ENCODE results near the gene BMP6. TPM values are rescaled to one million over a fixed set of nuclear protein-coding genes. Genes with fewer than 3 reads are reported as not detected.
A peak's percentile ranks its signal among the peaks of the same experiment; 100 is the strongest.

BMP6 gene
- total and polyA plus RNA-seq, 9 donors, result 0.51 to 2.4 (median 1.4) TPM

DNA sequence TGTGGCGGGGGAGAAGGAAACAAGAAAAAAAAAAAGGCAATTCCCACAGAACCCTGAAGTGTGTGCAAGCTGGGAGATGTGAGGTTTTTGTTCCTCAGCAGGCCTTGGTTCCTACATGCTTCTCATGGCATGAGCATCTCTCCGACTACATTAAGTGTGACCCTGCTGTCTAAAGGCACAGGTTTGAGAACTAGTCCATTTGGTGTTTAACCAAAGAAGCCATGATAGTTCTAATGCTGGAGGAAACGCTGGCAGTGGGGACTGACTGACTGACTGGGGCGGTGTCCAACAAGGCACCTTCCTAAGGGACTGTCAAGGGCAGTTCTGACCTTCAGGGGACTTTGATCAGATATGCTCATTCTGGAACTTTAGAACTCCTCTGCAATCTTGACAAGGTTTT is 180.8 kb downstream of the BMP6 start:
- H3K36me3 ChIP-seq (ENCODE audit: control insufficient read depth, insufficient read depth, low read length), result peaks cover 34% of the 10 kb centered on the region
- 100% methylated on average over 1 of the region's 4 CpGs for WGBS (ENCODE audit: insufficient coverage)
- H3K27ac ChIP-seq (ENCODE audit: low read length), result no peak overlapping the region
- H3K4me3 ChIP-seq (ENCODE audit: low read length), result no peak overlapping the region
- no peak for DNase-seq
- H3K4me1 ChIP-seq (ENCODE audit: control insufficient read depth, insufficient read depth, low read length), result peaks cover 21% of the 10 kb centered on the region
- H3K27me3 ChIP-seq (ENCODE audit: control insufficient read depth, insufficient read depth, low read length), result peaks cover 2% of the 10 kb centered on the region
- H3K9me3 ChIP-seq (replicated peaks; ENCODE audit: control insufficient read depth, low read depth, low read length), result no peaks in the 10 kb centered on the region

DNA sequence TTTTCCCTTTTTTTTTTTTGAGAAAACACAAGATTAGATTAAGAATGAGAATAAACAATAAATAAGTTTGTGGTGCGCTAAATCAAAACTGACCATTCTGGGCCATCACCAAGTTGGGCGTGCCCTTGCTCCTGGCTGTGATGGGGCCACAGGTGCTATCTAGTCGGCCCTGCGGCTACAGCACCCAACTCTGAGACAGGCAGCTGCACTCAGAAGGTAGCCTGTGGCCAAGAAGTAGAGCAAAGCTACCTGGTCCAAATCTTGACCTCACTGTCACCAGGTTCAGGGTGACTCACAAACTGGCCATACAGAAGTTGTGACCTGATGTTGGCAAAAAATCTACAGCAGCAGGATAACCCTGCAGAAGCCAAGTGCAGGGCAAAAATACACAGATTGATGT is 181.3 kb downstream of the BMP6 start:
- 82% methylated on average over 4 of the region's 4 CpGs for WGBS (ENCODE audit: insufficient coverage)

GRCh38 chr6:7909323-7910276 is 183.7 kb downstream of the BMP6 start:
- WGBS (ENCODE audit: insufficient coverage), result 2% methylated on average over 51 of the region's 66 CpGs

More for the DNA sequence above, 181.3 kb downstream of the BMP6 start:
- Histone ChIP-seq H3K4me3 (ENCODE audit: low read length) (no peak overlapping the region), H3K9me3 (replicated peaks; ENCODE audit: control insufficient read depth, low read depth, low read length) (no peaks in the 10 kb centered on the region), H3K4me1 (ENCODE audit: control insufficient read depth, insufficient read depth, low read length) (peaks cover 21% of the 10 kb centered on the region), H3K27ac (ENCODE audit: low read length) (no peak overlapping the region), H3K36me3 (ENCODE audit: control insufficient read depth, insufficient read depth, low read length) (peaks cover 30% of the 10 kb centered on the region), H3K27me3 (ENCODE audit: control insufficient read depth, insufficient read depth, low read length) (peaks cover 2% of the 10 kb centered on the region)
- no peak for DNase-seq

GRCh38 chr6:7910298-7910653 is 184.4 kb downstream of the BMP6 start:
- peaks cover 21% of the 10 kb centered on the region for H3K4me1 ChIP-seq (ENCODE audit: control insufficient read depth, insufficient read depth, low read length)
- no peaks in the 10 kb centered on the region for H3K9me3 ChIP-seq (replicated peaks; ENCODE audit: control insufficient read depth, low read depth, low read length)
- H3K27ac ChIP-seq (ENCODE audit: low read length), result no peak overlapping the region
- peaks cover 6% of the 10 kb centered on the region for H3K36me3 ChIP-seq (ENCODE audit: control insufficient read depth, insufficient read depth, low read length)
- under 1% methylated on average over 49 of the region's 57 CpGs for WGBS (ENCODE audit: insufficient coverage)
- H3K27me3 ChIP-seq (ENCODE audit: control insufficient read depth, insufficient read depth, low read length), result peaks cover 8% of the 10 kb centered on the region
- DNase-seq, result no peak
- peak overlapping the region; percentile 68 for H3K4me3 ChIP-seq (ENCODE audit: low read length)

More at GRCh38 chr6:7909323-7910276, 183.7 kb downstream of the BMP6 start:
- Histone ChIP-seq H3K4me3 (ENCODE audit: low read length) (peak overlapping the region; percentile 68), H3K27me3 (ENCODE audit: control insufficient read depth, insufficient read depth, low read length) (peaks cover 8% of the 10 kb centered on the region), H3K27ac (ENCODE audit: low read length) (peak overlapping the region; percentile 85), H3K4me1 (ENCODE audit: control insufficient read depth, insufficient read depth, low read length) (peaks cover 21% of the 10 kb centered on the region), H3K9me3 (replicated peaks; ENCODE audit: control insufficient read depth, low read depth, low read length) (no peaks in the 10 kb centered on the region), H3K36me3 (ENCODE audit: control insufficient read depth, insufficient read depth, low read length) (peaks cover 7% of the 10 kb centered on the region)
- peak; percentile 70 for DNase-seq

- peak; percentile 91 for DNase-seq
- 2% methylated on average over 71 of the region's 75 CpGs for WGBS (ENCODE audit: insufficient coverage)
- H3K27ac ChIP-seq (ENCODE audit: low read length), result peak within 1 kb of the TSS; percentile 85
- H3K36me3 ChIP-seq (ENCODE audit: control insufficient read depth, insufficient read depth, low read length), result peaks cover 6% of the 10 kb centered on the region
- H3K4me1 ChIP-seq (ENCODE audit: control insufficient read depth, insufficient read depth, low read length), result peaks cover 21% of the 10 kb centered on the region
- H3K27me3 ChIP-seq (ENCODE audit: control insufficient read depth, insufficient read depth, low read length), result peaks cover 8% of the 10 kb centered on the region
- H3K4me3 ChIP-seq (ENCODE audit: low read length), result peak within 1 kb of the TSS; percentile 77
- no peaks in the 10 kb centered on the region for H3K9me3 ChIP-seq (replicated peaks; ENCODE audit: control insufficient read depth, low read depth, low read length)
Observed at GRCh38 chr6:7910654-7911344, 184.9 kb downstream of the BMP6 start, which contains the start of gene TXNDC5. TXNDC5 (minus strand) TSS chr6:7910788; CDS start chr6:7910776, 12 bp downstream.

DNA sequence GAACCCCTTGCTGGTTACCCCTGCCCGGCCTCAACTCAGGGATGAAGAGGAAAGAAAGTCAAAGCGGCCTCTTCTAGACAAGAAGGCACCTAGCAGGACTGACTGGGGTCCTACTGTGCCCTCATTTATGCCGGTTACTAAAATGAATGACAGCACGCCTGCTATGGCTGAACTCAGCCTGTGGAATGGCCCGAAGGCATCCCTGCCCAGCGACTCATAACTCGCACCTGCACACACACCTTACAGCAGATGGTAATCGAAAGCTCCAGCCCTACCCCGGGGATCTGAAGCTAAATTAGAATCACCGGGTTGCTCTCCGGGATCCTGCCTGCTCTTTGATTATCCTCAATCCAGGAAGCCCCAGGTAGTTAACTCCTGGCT is 185.4 kb downstream of the BMP6 start:
- WGBS (ENCODE audit: insufficient coverage), result 64% methylated on average over 11 of the region's 11 CpGs
- peaks cover 21% of the 10 kb centered on the region for H3K4me1 ChIP-seq (ENCODE audit: control insufficient read depth, insufficient read depth, low read length)
- H3K27me3 ChIP-seq (ENCODE audit: control insufficient read depth, insufficient read depth, low read length), result peaks cover 8% of the 10 kb centered on the region
- H3K27ac ChIP-seq (ENCODE audit: low read length), result no peak overlapping the region
- H3K4me3 ChIP-seq (ENCODE audit: low read length), result peak overlapping the region; percentile 77
- no peak for DNase-seq
- no peaks in the 10 kb centered on the region for H3K9me3 ChIP-seq (replicated peaks; ENCODE audit: control insufficient read depth, low read depth, low read length)
- peaks cover 6% of the 10 kb centered on the region for H3K36me3 ChIP-seq (ENCODE audit: control insufficient read depth, insufficient read depth, low read length)

DNA sequence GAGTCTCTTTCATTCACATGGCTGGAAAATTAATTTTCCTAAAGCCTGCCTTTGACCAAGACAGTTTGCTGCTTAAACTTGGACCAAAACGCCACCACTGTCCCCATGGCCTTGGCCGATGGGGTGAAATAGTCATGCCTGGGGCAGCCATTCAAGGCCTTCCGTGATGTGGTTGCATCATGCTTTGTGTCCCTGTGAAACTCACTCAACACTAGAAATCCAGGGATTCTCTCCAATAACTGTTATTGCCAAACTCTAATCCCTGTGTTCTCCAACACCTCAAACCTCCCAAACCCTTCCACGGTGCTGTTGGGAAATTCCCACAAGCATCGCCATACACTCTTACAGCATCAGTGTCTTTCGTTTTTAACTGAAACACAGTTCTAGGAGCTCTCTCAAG is 186.1 kb downstream of the BMP6 start:
- Histone ChIP-seq H3K4me1 (ENCODE audit: control insufficient read depth, insufficient read depth, low read length) (peaks cover 21% of the 10 kb centered on the region), H3K27ac (ENCODE audit: low read length) (no peak overlapping the region), H3K9me3 (replicated peaks; ENCODE audit: control insufficient read depth, low read depth, low read length) (no peaks in the 10 kb centered on the region), H3K4me3 (ENCODE audit: low read length) (no peak overlapping the region), H3K27me3 (ENCODE audit: control insufficient read depth, insufficient read depth, low read length) (peaks cover 8% of the 10 kb centered on the region), H3K36me3 (ENCODE audit: control insufficient read depth, insufficient read depth, low read length) (peaks cover 6% of the 10 kb centered on the region)
- 48% methylated on average over 5 of the region's 6 CpGs for WGBS (ENCODE audit: insufficient coverage)
- DNase-seq, result peak; percentile 26

- Histone ChIP-seq H3K4me3 (ENCODE audit: low read length) (no peak overlapping the region), H3K27ac (ENCODE audit: low read length) (no peak overlapping the region), H3K9me3 (replicated peaks; ENCODE audit: control insufficient read depth, low read depth, low read length) (no peaks in the 10 kb centered on the region), H3K4me1 (ENCODE audit: control insufficient read depth, insufficient read depth, low read length) (peaks cover 18% of the 10 kb centered on the region), H3K27me3 (ENCODE audit: control insufficient read depth, insufficient read depth, low read length) (peaks cover 8% of the 10 kb centered on the region), H3K36me3 (ENCODE audit: control insufficient read depth, insufficient read depth, low read length) (no peaks in the 10 kb centered on the region)
- no peak for DNase-seq
- whole genome bisulfite sequencing (ENCODE audit: insufficient coverage), result 81% methylated on average over 7 of the region's 8 CpGs
Observed at GRCh38 chr6:7912736-7913517, 187.0 kb downstream of the BMP6 start.

- peaks cover 8% of the 10 kb centered on the region for H3K27me3 ChIP-seq (ENCODE audit: control insufficient read depth, insufficient read depth, low read length)
- H3K4me1 ChIP-seq (ENCODE audit: control insufficient read depth, insufficient read depth, low read length), result peaks cover 13% of the 10 kb centered on the region
- DNase-seq, result no peak
- no peaks in the 10 kb centered on the region for H3K9me3 ChIP-seq (replicated peaks; ENCODE audit: control insufficient read depth, low read depth, low read length)
- H3K36me3 ChIP-seq (ENCODE audit: control insufficient read depth, insufficient read depth, low read length), result no peaks in the 10 kb centered on the region
- WGBS (ENCODE audit: insufficient coverage), result 72% methylated on average over 5 of the region's 5 CpGs
- no peak overlapping the region for H3K4me3 ChIP-seq (ENCODE audit: low read length)
- H3K27ac ChIP-seq (ENCODE audit: low read length), result no peak overlapping the region
Observed at GRCh38 chr6:7914311-7914710, 188.4 kb downstream of the BMP6 start.

Data from muscle of leg (tissue), 11 donors.